Mucosa of gallbladder (tissue), 1 donor: Measurements from ENCODE around the gene SELENOS. TPM values are rescaled to one million over a fixed set of nuclear protein-coding genes. Genes with fewer than 3 reads are reported as not detected.
A peak's percentile ranks its signal among the peaks of the same experiment; 100 is the strongest.
"Not testable (repeated sequence)": the region's sequence is repeated elsewhere in the genome, so short reads cannot be mapped to it uniquely, and the experiment has no call there.

Source experiments
- DNase-seq: peaks from one replicate; pipeline ENCODE4 v3.0.0-alpha.2; 2020; ENCODE audit warnings: low spot score
- total RNA-seq: library from RNA; stranded (reverse); gene quantifications from one replicate; pipeline ENCODE4 v1.2.1, GENCODE V29; 2021
- donor health status: DM: no; HTN: no; CAD: no.

Gene SELENOS
- total RNA-seq, 1 donor from 2014 or later: 74.7 TPM

GRCh38 chr15:101309436-101310160 is 32.3 kb upstream of the SELENOS start:
- DNase-seq: no peak

- DNase-seq: no peak
Observed at GRCh38 chr15:101308604-101309435, 31.5 kb upstream of the SELENOS start.

- no peak for DNase-seq
Observed at GRCh38 chr15:101307897-101308603, 30.8 kb upstream of the SELENOS start.

- no peak for DNase-seq
Observed at GRCh38 chr15:101307048-101307896, 30.0 kb upstream of the SELENOS start.

- no peak for DNase-seq
Observed at GRCh38 chr15:101306341-101307047, 29.2 kb upstream of the SELENOS start.

- DNase-seq: no peak
Observed at GRCh38 chr15:101305820-101306255, 28.6 kb upstream of the SELENOS start.

- DNase-seq: no peak
Observed at GRCh38 chr15:101303408-101303807, 26.1 kb upstream of the SELENOS start.

- no peak for DNase-seq
Observed at GRCh38 chr15:101296418-101297405, 19.4 kb upstream of the SELENOS start.

GRCh38 chr15:101295607-101296161 is 18.4 kb upstream of the SELENOS start:
- DNase-seq: no peak

- DNase-seq: peak; percentile 97
Observed at GRCh38 chr15:101294731-101295606, 17.7 kb upstream of the SELENOS start, which contains the start of gene SNRPA1. Gene SNRPA1 (minus strand): TSS chr15:101295248. CDS start chr15:101295178, 70 bp downstream.

- no peak for DNase-seq
Observed at GRCh38 chr15:101293122-101293521, 15.8 kb upstream of the SELENOS start.

GRCh38 chr15:101288905-101289513 is 11.7 kb upstream of the SELENOS start:
- DNase-seq: no peak

- DNase-seq: not testable (repeated sequence)
Observed at GRCh38 chr15:101287342-101287741, 10.1 kb upstream of the SELENOS start.

- no peak for DNase-seq
Observed at GRCh38 chr15:101286471-101287114, 9.3 kb upstream of the SELENOS start.

GRCh38 chr15:101283931-101284330 is 6.6 kb upstream of the SELENOS start:
- DNase-seq: no peak

- peak; percentile 53 for DNase-seq
Observed at GRCh38 chr15:101280007-101280406, 2.7 kb upstream of the SELENOS start.

GRCh38 chr15:101277943-101278564 is 769 bp upstream of the SELENOS start:
- DNase-seq: no peak
